Astrocyte of the spinal cord (primary cell): ENCODE data around the gene ITIH3.

ENCODE experiments used
- DNase-seq: peaks from one replicate; pipeline ENCODE4 v3.0.0; 2011; ENCODE audit warnings: low read depth, low spot score
- H3K4me3 ChIP-seq: 2 replicates; pipeline ENCODE4 v1.5.1; 2011; ENCODE audit warnings: low read depth, mild to moderate bottlenecking, low read length, moderate library complexity
- CTCF ChIP-seq: IDR thresholded peaks from 2 replicates; pipeline ENCODE4 v1.5.1; 2012; ENCODE audit warnings: low read depth, mild to moderate bottlenecking, low read length, inconsistent platforms
- in situ Hi-C: cut with HindIII; loops from 2 replicates; pipeline ENCODE4 v1.10.0; 2017; ENCODE audit warnings: low sequenced_read_pairs

Gene ITIH3

DNA sequence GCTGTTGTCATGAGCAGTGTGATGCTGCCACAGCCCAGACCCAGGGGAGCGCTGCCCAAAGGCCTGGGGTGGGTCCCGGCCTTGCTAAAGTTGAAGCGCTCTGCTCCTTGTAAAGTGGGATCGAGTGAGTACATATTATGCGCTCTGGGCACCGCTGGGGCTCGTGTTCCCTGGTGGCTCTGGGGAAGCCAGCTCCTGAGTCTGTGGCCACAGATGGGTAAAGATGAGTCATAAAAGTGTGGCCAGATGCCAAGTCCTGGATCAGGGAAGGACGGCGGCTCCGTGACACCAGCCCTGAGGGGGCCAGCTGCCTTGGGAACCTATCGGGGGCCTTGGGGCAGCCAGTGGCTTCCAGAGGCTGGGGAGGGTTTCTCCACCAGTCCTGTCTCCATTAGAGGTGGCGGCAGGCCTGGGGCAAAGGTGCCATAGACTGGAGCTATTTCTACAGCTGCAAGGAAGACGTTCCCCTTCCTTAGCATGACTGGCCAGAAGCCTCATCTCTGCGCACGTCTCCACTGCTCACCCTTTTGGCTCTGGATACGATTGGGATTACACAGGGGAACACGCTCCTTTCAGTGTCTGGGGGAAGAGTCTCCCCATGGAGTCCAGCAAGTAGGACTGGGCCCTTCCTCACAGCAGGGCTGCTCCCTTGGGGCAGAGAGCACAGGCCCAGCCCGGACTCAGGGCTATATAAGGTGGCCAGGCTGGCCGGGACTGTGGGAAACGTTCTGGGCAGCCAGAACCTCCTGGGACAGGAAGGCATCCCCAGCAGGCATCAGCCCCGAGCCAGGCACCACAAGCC lies 37.1 kb downstream of the ITIH3 start:
- H3K4me3 ChIP-seq = no peak overlapping the region
- TF ChIP-seq CTCF = no peak
- DNase-seq = peak; percentile 74
- in situ Hi-C loops = no loop called here

DNA sequence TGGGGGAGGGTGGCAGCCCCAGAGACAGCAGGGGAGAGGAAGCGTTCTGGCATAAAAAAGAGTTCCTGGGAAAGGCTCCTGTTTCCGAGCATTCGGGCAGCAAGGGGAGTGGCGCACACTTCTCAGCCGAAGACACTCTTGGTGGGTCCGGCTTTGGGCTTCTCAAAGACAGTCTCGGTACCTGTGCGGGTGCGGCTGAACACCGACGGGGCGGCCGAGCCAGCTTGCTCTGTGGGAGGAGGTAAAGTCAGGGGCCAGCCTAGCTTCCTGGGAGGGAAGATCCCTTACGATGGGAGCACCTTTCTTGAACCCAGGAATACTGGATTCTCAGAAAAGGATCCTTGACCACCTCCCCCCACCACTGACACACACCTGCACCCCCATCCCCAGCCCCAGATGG lies 38.6 kb downstream of the ITIH3 start:
- no peak for TF ChIP-seq CTCF
- in situ Hi-C loops = no loop called here
- DNase-seq = no peak
- H3K4me3 ChIP-seq = no peak overlapping the region

DNA sequence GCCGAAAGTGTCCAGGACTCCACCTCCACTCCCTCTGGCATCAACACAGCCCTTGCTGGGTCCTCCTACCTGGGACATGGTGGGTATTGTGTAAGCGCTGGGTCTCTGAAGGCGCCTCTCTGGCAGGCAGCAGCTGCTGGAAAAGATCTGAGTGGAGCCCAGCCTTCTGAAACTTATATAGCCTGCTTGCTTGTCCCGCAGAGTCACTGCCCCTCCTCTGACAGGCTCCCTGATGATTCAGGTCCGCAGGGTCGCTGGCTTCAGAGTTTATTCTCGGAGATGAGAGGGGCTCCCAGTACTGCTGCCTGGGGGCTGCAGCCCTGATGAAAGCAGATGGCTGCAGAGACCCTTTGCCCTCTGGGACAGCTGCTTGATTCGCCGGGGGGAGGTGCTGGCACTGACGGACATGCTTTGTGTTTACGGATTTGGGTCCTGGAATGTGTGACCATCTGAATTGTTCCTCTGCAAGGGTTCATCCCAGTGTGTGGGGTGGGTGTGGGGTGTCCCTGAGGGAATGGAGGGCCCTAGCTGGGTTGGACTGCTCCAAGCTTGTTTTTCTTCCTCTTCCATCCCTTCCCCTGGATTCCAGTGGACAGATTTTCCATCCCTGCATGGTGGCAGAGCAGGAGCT lies 40.4 kb downstream of the ITIH3 start, which contains the start of gene MUSTN1:
TSS of gene MUSTN1 (minus strand) at position 149 of the 631 bp plus-strand sequence. CDS start at position 78, 71 bp downstream.
- DNase-seq = peak; percentile 22
- no peak for TF ChIP-seq CTCF
- no peak within 1 kb of the TSS for H3K4me3 ChIP-seq
- in situ Hi-C loops = no loop called here

- TF ChIP-seq CTCF = no peak
- no peak overlapping the region for H3K4me3 ChIP-seq
- in situ Hi-C loops = no loop called here
- no peak for DNase-seq
Observed at GRCh38 chr3:52835766-52836470, 41.3 kb downstream of the ITIH3 start.

DNA sequence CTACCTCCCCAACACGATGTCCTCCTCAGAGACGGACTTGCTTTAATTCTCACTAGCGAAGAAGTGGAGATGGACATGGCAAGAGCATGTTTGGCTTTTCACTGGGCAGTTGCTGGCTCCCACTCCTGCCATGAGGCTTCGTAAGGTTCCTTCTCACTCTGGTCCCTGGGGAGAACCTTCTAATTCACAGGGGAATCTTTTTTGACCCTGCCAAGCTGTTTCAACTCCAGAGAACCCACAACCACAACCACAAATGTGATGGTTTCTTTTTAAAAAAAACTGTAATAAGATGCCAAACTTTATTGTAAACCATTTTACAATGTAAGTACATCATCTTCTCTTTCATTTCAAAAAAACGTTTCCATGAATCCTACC lies 41.9 kb downstream of the ITIH3 start:
- TF ChIP-seq CTCF = no peak
- H3K4me3 ChIP-seq = no peak overlapping the region
- DNase-seq = no peak
- in situ Hi-C loops = no loop called here

DNA sequence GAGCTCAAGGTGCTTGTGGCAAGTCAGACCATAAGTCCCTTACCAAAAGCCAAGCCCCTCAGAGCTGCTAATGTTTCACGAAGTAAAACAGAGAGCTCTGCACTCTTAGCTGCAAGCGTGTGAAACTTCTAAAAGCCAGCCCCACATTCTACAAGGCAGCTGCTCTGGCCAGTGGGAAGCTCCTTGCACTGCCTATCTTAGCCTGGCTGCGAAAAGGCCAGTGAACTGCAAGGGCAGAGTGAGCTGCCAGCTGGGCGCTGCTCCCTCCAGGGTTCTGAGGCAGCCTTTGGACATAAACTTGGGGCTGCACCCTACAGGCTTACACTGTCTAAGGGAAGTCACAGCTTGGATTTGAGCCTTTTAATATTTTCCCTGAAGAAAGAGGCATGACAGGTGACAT lies 42.4 kb downstream of the ITIH3 start:
- no peak overlapping the region for H3K4me3 ChIP-seq
- in situ Hi-C loops = no loop called here
- TF ChIP-seq CTCF = no peak
- DNase-seq = no peak
